Activated CD4-positive, alpha-beta T cell treated with anti-CD3 and anti-CD28 coated beads, Interleukin-2, Interleukin-4, amounts not matched to agents 100 ng/mL and 50 ng/mL, durations not matched to agents 16 hours and 8 hours (primary cell): ENCODE data around the gene EEF1B2.
"Not testable (repeated sequence)": the region's sequence is repeated elsewhere in the genome, so short reads cannot be mapped to it uniquely, and the experiment has no call there.

Experiments used
- DNase-seq: peaks from one replicate; pipeline ENCODE4 v3.0.0-alpha.2; 2020; ENCODE audit warnings: low spot score

The EEF1B2 gene

GRCh38 chr2:206159346-206160124 lies at the start of gene EEF1B2, which contains the start of gene NDUFS1:
EEF1B2 (plus strand) TSS chr2:206159895; CDS start chr2:206159980, 85 bp downstream.
NDUFS1 (minus strand) TSS chr2:206159444; CDS start chr2:206153678, 5,766 bp downstream.
- DNase-seq: peak; percentile 98

GRCh38 chr2:206112108-206112507 lies 47.6 kb upstream of the EEF1B2 start:
- no peak for DNase-seq

- no peak for DNase-seq
These were observed 46.7 kb upstream of the EEF1B2 start for GRCh38 chr2:206112846-206113547.

GRCh38 chr2:206115026-206115578 lies 44.6 kb upstream of the EEF1B2 start:
- DNase-seq: no peak

GRCh38 chr2:206116278-206116677 lies 43.4 kb upstream of the EEF1B2 start:
- DNase-seq: no peak

GRCh38 chr2:206122569-206122968 lies 37.1 kb upstream of the EEF1B2 start:
- not testable (repeated sequence) for DNase-seq

- no peak for DNase-seq
These were observed 33.8 kb upstream of the EEF1B2 start for GRCh38 chr2:206125901-206126300.

- DNase-seq: no peak
These were observed 32.0 kb upstream of the EEF1B2 start for GRCh38 chr2:206127656-206128055.

- no peak for DNase-seq
These were observed 16.2 kb upstream of the EEF1B2 start for GRCh38 chr2:206143451-206143850.

GRCh38 chr2:206144383-206144782 lies 15.3 kb upstream of the EEF1B2 start:
- no peak for DNase-seq

GRCh38 chr2:206145665-206146064 lies 14.0 kb upstream of the EEF1B2 start:
- DNase-seq: no peak

- no peak for DNase-seq
These were observed 10.4 kb upstream of the EEF1B2 start for GRCh38 chr2:206149330-206149729.

- no peak for DNase-seq
These were observed 9.5 kb upstream of the EEF1B2 start for GRCh38 chr2:206150168-206150567.

GRCh38 chr2:206150631-206151030 lies 9.1 kb upstream of the EEF1B2 start:
- no peak for DNase-seq

- DNase-seq: no peak
These were observed 5.5 kb upstream of the EEF1B2 start for GRCh38 chr2:206154197-206154596.

- not testable (repeated sequence) for DNase-seq
These were observed 2.7 kb upstream of the EEF1B2 start for GRCh38 chr2:206157014-206157413.

GRCh38 chr2:206158563-206159345 lies 941 bp upstream of the EEF1B2 start:
- DNase-seq: no peak

- no peak for DNase-seq
These were observed 571 bp downstream of the EEF1B2 start for GRCh38 chr2:206160125-206160806.

- DNase-seq: peak; percentile 24
These were observed 1.1 kb downstream of the EEF1B2 start for GRCh38 chr2:206160807-206161179.

- not testable (repeated sequence) for DNase-seq
These were observed 2.7 kb downstream of the EEF1B2 start for GRCh38 chr2:206162401-206162800.

GRCh38 chr2:206163251-206163880 lies 3.7 kb downstream of the EEF1B2 start:
- no peak for DNase-seq
